Neural cell (in vitro differentiated cells): Measurements from ENCODE around the gene PLEKHA7.

Experiments
- CTCF ChIP-seq: fragments of 450-650 bp; IDR thresholded peaks from 2 replicates; pipeline ENCODE4 v1.5.1; 2014; ENCODE audit warnings: antibody characterized with exemption, mild to moderate bottlenecking, moderate library complexity; ENCODE audit not compliant: poor library complexity, severe bottlenecking
- EZH2 ChIP-seq: fragments of 200-600, 300-800 bp; shearing (Covaris generic), sonication (generic); IDR thresholded peaks from 2 replicates; pipeline ENCODE4 v1.6.1; 2014; ENCODE audit warnings: antibody characterized with exemption, low read length, borderline replicate concordance, mild to moderate bottlenecking; ENCODE audit not compliant: insufficient read depth, poor library complexity, severe bottlenecking
- POLR2AphosphoS5 ChIP-seq: IDR thresholded peaks from 2 replicates; pipeline ENCODE4 v1.6.1; 2012
- REST ChIP-seq: IDR thresholded peaks from 2 replicates; pipeline ENCODE4 v1.6.1; 2012; ENCODE audit warnings: borderline replicate concordance
- SMC3 ChIP-seq: fragments of 450-650 bp; conservative IDR thresholded peaks from 2 replicates; pipeline ENCODE4 v1.6.1; 2014; ENCODE audit warnings: antibody characterized with exemption, mild to moderate bottlenecking, moderate library complexity; ENCODE audit not compliant: poor library complexity
- TAF1 ChIP-seq: IDR thresholded peaks from 2 replicates; pipeline ENCODE4 v1.6.1; 2012; ENCODE audit warnings: low read depth

GRCh38 chr11:16800382-16800781 lies 213.8 kb downstream of the PLEKHA7 start:
- TF ChIP-seq TAF1 (no peak), EZH2 (no peak), SMC3 (no peak), POLR2AphosphoS5 (no peak), CTCF (no peak), REST (no peak)
